Spleen (tissue), 11 donors: Measurements from ENCODE around the gene C4orf50. TPM values are rescaled to one million over a fixed set of nuclear protein-coding genes. Genes with fewer than 3 reads are reported as not detected.
"Not testable (repeated sequence)": the region's sequence is repeated elsewhere in the genome, so short reads cannot be mapped to it uniquely, and the experiment has no call there.

Experiments
- DNase-seq: peaks from one replicate; pipeline ENCODE4 v3.0.0-alpha.2; 2020
- H3K27ac ChIP-seq, 8 donors: fragments of 200-600 bp; sonication (generic) in 7 of 8; 1 replicate in 4 of 8; 2 replicates in 4 of 8; pipeline versions ENCODE4 v1.5.0 to v1.8.0; 2016 to 2021; ENCODE audit warnings: inconsistent platforms in 4 of 8, mild to moderate bottlenecking in 4 of 8, moderate library complexity in 1 of 8
- H3K27me3 ChIP-seq, 7 donors: fragments of 200-600 bp; sonication (generic) in 6 of 7; replicated peaks in 1 of 7; 1 replicate in 4 of 7; 2 replicates in 3 of 7; pipeline versions ENCODE4 v1.5.0 to v1.8.0; 2016 to 2021; ENCODE audit warnings: inconsistent platforms in 3 of 7, mild to moderate bottlenecking in 1 of 7
- H3K36me3 ChIP-seq, 6 donors: fragments of 200-600 bp; sonication (generic) in 5 of 6; 1 replicate in 4 of 6; 2 replicates in 2 of 6; pipeline versions ENCODE4 v1.5.0 to v1.8.0; 2016 to 2021; ENCODE audit warnings: inconsistent platforms in 2 of 6
- H3K4me1 ChIP-seq, 6 donors: fragments of 200-600 bp; sonication (generic) in 5 of 6; 1 replicate in 3 of 6; 2 replicates in 3 of 6; pipeline versions ENCODE4 v1.5.0 to v1.8.0; 2016 to 2021; ENCODE audit warnings: inconsistent platforms in 3 of 6
- H3K4me3 ChIP-seq, 8 donors: fragments of 200-600 bp; sonication (generic) in 7 of 8; 1 replicate in 4 of 8; 2 replicates in 4 of 8; pipeline versions ENCODE4 v1.5.0 to v1.8.0; 2016 to 2021; ENCODE audit warnings: inconsistent platforms in 4 of 8, mild to moderate bottlenecking in 4 of 8, moderate library complexity in 2 of 8
- H3K9me3 ChIP-seq, 8 donors: fragments of 200-600 bp; sonication (generic) in 7 of 8; 1 replicate in 4 of 8; 2 replicates in 4 of 8; pipeline versions ENCODE4 v1.5.0 to v1.8.0; 2016 to 2021; ENCODE audit warnings: inconsistent platforms in 4 of 8
- POLR2A ChIP-seq, 3 donors: fragments of 450-650 bp; IDR thresholded peaks; one replicate each; pipeline ENCODE4 v1.5.1; 2017; ENCODE audit warnings: antibody characterized with exemption in 3 of 3, mild to moderate bottlenecking in 1 of 3
- POLR2AphosphoS5 ChIP-seq, 3 donors: sonication (generic); formaldehyde crosslinking; IDR thresholded peaks; one replicate each; pipeline ENCODE4 v1.5.1; 2017; ENCODE audit warnings: antibody characterized with exemption in 3 of 3
- WGBS, 5 donors: extraction: QIAGEN DNeasy Blood & Tissue Kit in 3 of 5; methylation state at CpG; one replicate each; pipeline versions ENCODE4 v1.1.5 to v1.1.7; 2013 to 2018; 5-methylcytosine and 5-hydroxymethylcytosine counted together
- intact Hi-C: fragments of 100-400 bp; cut with DNase I; formaldehyde crosslinking; loops from one replicate; pipeline ENCODE4 v1.15.0; 2023; ENCODE audit warnings: low total_unique reads
- polyA plus RNA-seq, 3 donors: library from polyadenylated mRNA; stranded (reverse); fragments of 200-250 nt; gene quantifications; one replicate each; pipeline ENCODE4 v1.2.1, GENCODE V29; 2013
- total RNA-seq, 7 donors: library from RNA; depleted of rRNA in 3 of 7; stranded (reverse); fragments of >200 nt in 3 of 7; fragmentation: NEBNext Ultra II Directional in 4 of 7; extraction: Animal tissue kit (Norgen Biotek cat#: 25700) in 4 of 7; gene quantifications; one replicate each; pipeline versions ENCODE4 v1.1.0 to v1.2.1, GENCODE V29; 2016 to 2021
- TF ChIP-seq, protein P1 (sequence below), 11 experiments: fragments of 200-600 bp in 7 of 11; fragments of 450-650 bp in 4 of 11; sonication (generic) in 4 of 11; IDR thresholded peaks in 8 of 11; conservative IDR thresholded peaks in 3 of 11; 1 replicate in 7 of 11; 2 replicates in 4 of 11; pipeline versions ENCODE4 v1.4.0 to v1.8.0; 2016 to 2021; ENCODE audit warnings: antibody characterized with exemption in 11 of 11, inconsistent platforms in 4 of 11, mild to moderate bottlenecking in 1 of 11
- donor health status: healthy with polysubstance abuse.
- donor health status: DM: no; HTN: no; CAD: no; lungs with moderate emphysema.
- donor health status: DM: no; HTN: no; CAD: no.
- donor health status: Bipolar disorder and iron deficiency.
- donor health status: healthy.
- donor health status: DM: no; HTN: no; CAD: no.
- donor health status: DM: yes; HTN: yes; CAD: no.

Gene C4orf50
- total and polyA plus RNA-seq, 10 donors: 0.02 to 2.5 (median 0.30) TPM

DNA sequence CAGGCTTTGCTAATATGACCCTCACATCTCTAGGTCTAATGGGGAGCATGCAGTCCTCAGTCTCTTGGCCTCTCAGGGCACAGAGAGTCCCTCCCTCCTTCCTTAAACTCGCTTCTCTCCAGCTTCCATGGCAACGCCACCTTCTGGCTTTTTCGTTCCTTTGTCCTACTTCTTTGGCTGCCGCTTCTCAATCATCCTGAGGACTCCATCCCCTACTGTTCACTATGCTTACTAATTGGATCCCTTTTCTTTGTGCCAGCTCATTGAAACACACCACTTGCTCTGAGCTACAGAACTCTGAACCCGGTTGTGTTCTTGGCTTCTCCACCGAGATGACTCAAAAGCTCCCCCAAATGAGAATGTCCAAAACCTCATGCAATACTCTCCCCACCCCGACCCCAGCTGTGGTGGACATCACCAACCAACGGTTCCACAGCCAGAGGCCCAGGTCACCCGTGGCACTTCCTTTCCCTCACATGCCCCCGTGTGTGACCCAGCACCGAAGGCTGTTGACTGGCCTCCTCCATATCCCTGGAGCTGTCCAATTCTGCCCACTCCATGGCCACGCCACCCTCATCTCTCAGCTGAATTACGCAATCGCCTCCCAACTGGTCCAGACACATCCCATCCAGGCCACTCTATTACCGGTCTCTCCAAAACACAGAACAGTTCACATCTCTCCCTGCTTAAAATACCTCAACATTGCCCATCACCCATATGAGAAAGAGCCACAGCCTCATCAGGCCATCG lies 160.0 kb downstream of the C4orf50 start:
- Histone ChIP-seq H3K4me1 (no peaks in the 10 kb centered on the region), H3K9me3 (peaks cover 0 to 4% (median 0%) of the 10 kb centered on the region in 8 donors), H3K4me3 (no peak overlapping the region), H3K27ac (no peak overlapping the region), H3K36me3 (no peaks in the 10 kb centered on the region), H3K27me3 (peaks cover 0 to 22% (median 0%) of the 10 kb centered on the region in 7 donors)
- DNase-seq: no peak
- 83 to 88% (median 87%) methylated on average over 16 of the region's 16 CpGs for WGBS, 5 donors
- no peak for TF ChIP-seq POLR2AphosphoS5 (IDR thresholded peaks at IDR 0.05)
- TF ChIP-seq, protein P1, sequence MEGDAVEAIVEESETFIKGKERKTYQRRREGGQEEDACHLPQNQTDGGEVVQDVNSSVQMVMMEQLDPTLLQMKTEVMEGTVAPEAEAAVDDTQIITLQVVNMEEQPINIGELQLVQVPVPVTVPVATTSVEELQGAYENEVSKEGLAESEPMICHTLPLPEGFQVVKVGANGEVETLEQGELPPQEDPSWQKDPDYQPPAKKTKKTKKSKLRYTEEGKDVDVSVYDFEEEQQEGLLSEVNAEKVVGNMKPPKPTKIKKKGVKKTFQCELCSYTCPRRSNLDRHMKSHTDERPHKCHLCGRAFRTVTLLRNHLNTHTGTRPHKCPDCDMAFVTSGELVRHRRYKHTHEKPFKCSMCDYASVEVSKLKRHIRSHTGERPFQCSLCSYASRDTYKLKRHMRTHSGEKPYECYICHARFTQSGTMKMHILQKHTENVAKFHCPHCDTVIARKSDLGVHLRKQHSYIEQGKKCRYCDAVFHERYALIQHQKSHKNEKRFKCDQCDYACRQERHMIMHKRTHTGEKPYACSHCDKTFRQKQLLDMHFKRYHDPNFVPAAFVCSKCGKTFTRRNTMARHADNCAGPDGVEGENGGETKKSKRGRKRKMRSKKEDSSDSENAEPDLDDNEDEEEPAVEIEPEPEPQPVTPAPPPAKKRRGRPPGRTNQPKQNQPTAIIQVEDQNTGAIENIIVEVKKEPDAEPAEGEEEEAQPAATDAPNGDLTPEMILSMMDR (IDR thresholded peaks at IDR 0.05 in 8 of 11, conservative IDR thresholded peaks at IDR 0.05 in 3 of 11): no peak
- no peak for TF ChIP-seq POLR2A (IDR thresholded peaks at IDR 0.05)
- intact Hi-C loops: no loop called here

DNA sequence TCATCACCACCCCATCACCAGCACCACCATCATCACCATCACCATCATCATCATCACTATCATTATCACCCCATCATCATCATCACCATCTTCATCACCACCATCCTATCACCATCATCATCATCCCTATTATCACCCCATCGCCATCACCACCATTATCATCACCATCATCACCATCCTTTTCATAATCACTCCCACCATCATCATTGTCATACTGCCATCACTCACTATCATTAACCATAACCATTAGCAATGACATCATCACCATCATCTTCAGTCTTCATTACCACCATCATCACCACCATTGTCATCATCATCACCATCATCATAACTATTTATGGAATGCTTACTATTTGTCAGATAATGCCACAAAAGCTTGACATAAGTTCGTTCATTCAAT lies 161.0 kb downstream of the C4orf50 start:
- no peak overlapping the region for H3K27ac ChIP-seq
- WGBS, 5 donors: 71 to 91% (median 83%) methylated on average over 2 of the region's 2 CpGs
- DNase-seq: no peak
- no peak overlapping the region for H3K4me3 ChIP-seq
- H3K36me3 ChIP-seq: no peaks in the 10 kb centered on the region
- intact Hi-C loops: no loop called here
- TF ChIP-seq POLR2AphosphoS5 (IDR thresholded peaks at IDR 0.05): no peak
- no peak for TF ChIP-seq POLR2A (IDR thresholded peaks at IDR 0.05)
- TF ChIP-seq, protein P1 (IDR thresholded peaks at IDR 0.05 in 8 of 11, conservative IDR thresholded peaks at IDR 0.05 in 3 of 11): no peak
- peaks cover 0 to 4% (median 0%) of the 10 kb centered on the region in 8 donors for H3K9me3 ChIP-seq
- H3K4me1 ChIP-seq: no peaks in the 10 kb centered on the region
- peaks cover 0 to 14% (median 0%) of the 10 kb centered on the region in 7 donors for H3K27me3 ChIP-seq

DNA sequence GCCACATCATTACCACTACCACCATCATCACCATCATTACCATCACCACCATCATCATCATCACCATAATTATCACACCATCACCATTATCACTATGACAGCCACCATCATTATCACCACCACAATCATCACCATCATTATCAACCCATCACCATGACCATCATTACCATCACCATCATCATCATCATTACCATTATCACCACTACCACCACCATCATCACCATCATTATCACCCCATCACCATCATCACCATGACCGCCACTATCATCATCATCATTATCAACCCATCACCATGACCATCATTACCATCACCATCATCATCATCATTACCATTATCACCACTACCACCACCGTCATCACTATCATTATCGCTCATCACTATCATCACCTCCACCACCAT lies 161.9 kb downstream of the C4orf50 start:
- H3K27me3 ChIP-seq, H3K36me3 ChIP-seq, H3K9me3 ChIP-seq, intact Hi-C loops, H3K27ac ChIP-seq, H3K4me1 ChIP-seq, DNase-seq, H3K4me3 ChIP-seq: not testable (repeated sequence)
- WGBS, 5 donors: 93 to 97% (median 95%) methylated on average over 3 of the region's 3 CpGs

DNA sequence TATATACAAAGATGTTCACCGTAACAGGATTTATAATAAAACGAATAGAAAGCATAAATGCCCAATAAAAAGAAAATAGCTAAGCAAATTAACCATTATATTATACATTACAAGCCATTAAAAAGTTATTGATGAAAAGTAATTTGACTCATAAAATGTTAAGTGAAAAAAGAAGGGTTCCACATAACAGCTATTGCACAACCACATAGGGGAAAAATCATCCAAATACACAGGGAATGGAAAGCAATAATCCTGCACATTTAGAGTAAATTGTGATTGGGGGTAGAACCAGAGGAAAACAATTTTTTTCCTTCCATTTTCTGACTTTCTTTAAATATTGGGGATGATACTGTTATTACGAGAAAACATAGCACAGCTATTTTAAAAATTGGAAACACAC lies 163.3 kb downstream of the C4orf50 start:
- intact Hi-C loops: no loop called here
- no peak for TF ChIP-seq POLR2A (IDR thresholded peaks at IDR 0.05)
- TF ChIP-seq, protein P1 (IDR thresholded peaks at IDR 0.05 in 8 of 11, conservative IDR thresholded peaks at IDR 0.05 in 3 of 11): no peak
- TF ChIP-seq POLR2AphosphoS5 (IDR thresholded peaks at IDR 0.05): no peak
- WGBS, 5 donors: 86 to 96% (median 93%) methylated on average over 3 of the region's 3 CpGs

More for the DNA sequence above, 163.3 kb downstream of the C4orf50 start:
- Histone ChIP-seq H3K27ac (no peak overlapping the region), H3K4me1 (no peaks in the 10 kb centered on the region), H3K4me3 (no peak overlapping the region), H3K36me3 (no peaks in the 10 kb centered on the region), H3K9me3 (no peaks in the 10 kb centered on the region), H3K27me3 (peaks cover 0 to 12% (median 0%) of the 10 kb centered on the region in 7 donors)
- DNase-seq: no peak
